ENCODE measurements around the gene PIK3IP1. TPM values are rescaled to one million over a fixed set of nuclear protein-coding genes. Genes with fewer than 3 reads are reported as not detected.
A peak's percentile ranks its signal among the peaks of the same experiment; 100 is the strongest.

PIK3IP1 gene
- total RNA-seq, 1 experiment from 2014 or later, result 0.87 TPM

DNA sequence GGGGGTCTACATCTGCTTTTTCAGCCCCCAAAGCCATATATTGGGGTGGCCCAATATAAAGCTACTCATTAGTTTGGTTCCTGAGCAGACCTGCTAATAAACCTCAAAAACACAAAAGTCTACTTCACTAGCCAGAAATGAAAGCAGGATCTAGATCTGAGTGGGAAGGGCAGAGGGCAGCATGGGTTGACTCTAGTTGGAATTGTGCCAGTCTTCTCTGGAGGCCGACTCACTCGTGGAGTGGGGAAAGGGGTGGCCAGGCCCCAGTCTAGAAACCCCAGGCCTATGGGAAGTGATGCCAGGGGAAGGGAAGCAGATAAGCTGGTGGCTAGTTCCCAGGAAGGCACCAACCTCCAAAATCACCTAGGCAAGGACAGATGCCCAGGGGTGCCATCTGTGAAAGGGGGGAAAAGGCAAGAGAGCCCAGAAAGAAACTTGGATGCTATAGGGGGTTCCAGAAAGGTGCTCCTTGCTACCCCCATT is 48.5 kb upstream of the PIK3IP1 start:
- Histone ChIP-seq H2BK5ac (ENCODE audit: insufficient read length, low read length) (no peak overlapping the region), H3K23ac (ENCODE audit: insufficient read length, low read depth, low read length) (no peak overlapping the region), H3K9ac (ENCODE audit: extremely low read depth, insufficient read length, low read length) (no peak overlapping the region), H2AFZ (ENCODE audit: low read length) (no peak overlapping the region), H3K56ac (ENCODE audit: insufficient read length, low read depth, low read length) (no peak overlapping the region), H2BK12ac (ENCODE audit: insufficient read length, low read depth, low read length) (no peak overlapping the region), H3K27ac (ENCODE audit: insufficient read length, low read depth, low read length) (no peak overlapping the region), H2AK5ac (ENCODE audit: insufficient read length, low read length) (no peak overlapping the region), H3K79me2 (ENCODE audit: insufficient read depth, low read length) (peaks cover 12% of the 10 kb centered on the region; the same call in 1 of the 2 replicates), H3K4ac (ENCODE audit: low read depth, low read length) (no peak overlapping the region), H3K14ac (ENCODE audit: insufficient read depth, low read length) (no peak overlapping the region), H2BK20ac (ENCODE audit: low read depth, low read length, poor library complexity, severe bottlenecking) (no peak overlapping the region), H3K27me3 (ENCODE audit: insufficient read depth, low read length) (no peaks in the 10 kb centered on the region), H3K79me1 (ENCODE audit: insufficient read depth, low read depth, low read length, poor library complexity, severe bottlenecking) (peaks cover 6% of the 10 kb centered on the region), H2BK120ac (ENCODE audit: low read depth, low read length, poor library complexity, severe bottlenecking) (no peak overlapping the region), H3K9me3 (ENCODE audit: control insufficient read depth, low read depth, low read length) (no peaks in the 10 kb centered on the region), H4K8ac (replicated peaks; ENCODE audit: insufficient read length, low read depth, low read length) (no peak overlapping the region), H3T11ph (ENCODE audit: low read length) (no peak overlapping the region), H3K23me2 (ENCODE audit: insufficient read length, low read depth, low read length, poor library complexity, severe bottlenecking) (peaks cover 24% of the 10 kb centered on the region), H4K91ac (ENCODE audit: insufficient read length, low read depth, low read length) (no peak overlapping the region), H3K4me1 (ENCODE audit: insufficient read depth, low read length) (peaks cover 4% of the 10 kb centered on the region; the same call in 1 of the 2 replicates), H4K5ac (ENCODE audit: insufficient read length, low read depth, low read length) (no peak overlapping the region), H2BK15ac (ENCODE audit: low read depth, low read length) (no peak overlapping the region), H4K20me1 (ENCODE audit: control insufficient read depth, insufficient read depth, insufficient read length) (no peaks in the 10 kb centered on the region), H3K4me2 (ENCODE audit: insufficient read depth, insufficient read length, low read length) (no peak overlapping the region), H3K18ac (ENCODE audit: insufficient read length, low read depth, low read length) (no peak overlapping the region)
- no peak overlapping the region; a peak in 1 of 5 replicates for H3K4me3 Mint-ChIP-seq
- no peak for DNase-seq
- peaks cover 43 to 91% (median 68%) of the 10 kb centered on the region in 3 experiments for H3K36me3 Mint-ChIP-seq (ENCODE audit: insufficient read depth in 1 of 3, low read depth in 3 of 3)
- H3K4me1 Mint-ChIP-seq, result peaks cover 58 to 59% of the 10 kb centered on the region in 2 experiments
- H3K9me3 Mint-ChIP-seq, result no peaks in the 10 kb centered on the region
- no CpG with 5 or more reads among the region's 2 CpGs for WGBS (ENCODE audit: extremely low coverage, insufficient read length, low lambda C conversion rate)
- no peak for TF ChIP-seq CTCF (conservative IDR thresholded peaks at IDR 0.05)
- H3K27ac Mint-ChIP-seq, result peak overlapping the region; percentile 34 to 88 (median 86); a peak in 4 of 7 replicates
- H3K27me3 Mint-ChIP-seq (ENCODE audit: low read depth), result no peaks in the 10 kb centered on the region
